ENCODE results near the gene RNF151.
A peak's percentile ranks its signal among the peaks of the same experiment; 100 is the strongest.

Gene RNF151

DNA sequence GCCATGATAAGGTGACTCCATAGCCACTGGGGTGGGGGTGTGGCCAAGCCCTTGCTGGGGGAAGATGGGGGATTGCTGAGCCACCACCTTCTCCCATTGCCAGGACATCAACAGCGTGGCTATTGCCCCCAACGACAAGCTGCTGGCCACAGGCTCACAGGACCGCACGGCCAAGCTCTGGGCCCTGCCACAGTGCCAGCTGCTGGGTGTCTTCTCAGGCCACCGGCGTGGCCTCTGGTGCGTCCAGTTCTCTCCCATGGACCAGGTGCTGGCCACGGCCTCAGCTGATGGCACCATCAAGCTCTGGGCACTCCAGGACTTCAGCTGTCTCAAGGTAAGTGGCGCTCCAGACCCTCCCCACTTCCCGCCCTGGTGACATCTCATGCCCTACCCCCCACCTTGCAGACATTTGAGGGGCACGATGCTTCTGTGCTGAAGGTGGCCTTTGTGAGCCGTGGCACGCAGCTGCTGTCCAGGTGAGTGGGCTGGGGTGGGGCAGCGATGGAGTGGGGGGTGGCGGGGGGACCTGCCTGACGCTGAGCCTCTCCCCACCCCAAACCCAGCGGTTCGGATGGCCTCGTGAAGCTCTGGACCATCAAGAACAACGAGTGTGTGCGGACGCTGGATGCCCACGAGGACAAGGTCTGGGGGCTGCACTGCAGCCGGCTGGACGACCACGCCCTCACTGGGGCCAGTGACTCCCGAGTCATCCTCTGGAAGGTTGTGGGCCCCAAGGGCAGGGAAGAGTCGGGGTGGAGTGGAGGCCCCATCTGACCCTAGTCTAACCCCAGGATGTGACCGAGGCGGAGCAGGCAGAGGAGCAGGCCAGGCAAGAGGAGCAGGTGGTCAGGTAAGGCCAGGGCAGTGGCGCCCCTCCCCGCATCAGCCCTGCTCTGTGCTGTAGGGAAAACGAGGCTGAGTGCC lies 10.6 kb downstream of the RNF151 start:
- H3K27ac Mint-ChIP-seq, result no peak overlapping the region
- H3K4me1 Mint-ChIP-seq (ENCODE audit: low read depth), result peaks cover 7% of the 10 kb centered on the region
- H3K36me3 Mint-ChIP-seq (ENCODE audit: low read depth), result peaks cover 7% of the 10 kb centered on the region
- H3K4me3 Mint-ChIP-seq, result no peak overlapping the region
- H3K9me3 Mint-ChIP-seq, result no peaks in the 10 kb centered on the region
- peaks cover 20% of the 10 kb centered on the region for H3K27me3 Mint-ChIP-seq (ENCODE audit: low read depth)

DNA sequence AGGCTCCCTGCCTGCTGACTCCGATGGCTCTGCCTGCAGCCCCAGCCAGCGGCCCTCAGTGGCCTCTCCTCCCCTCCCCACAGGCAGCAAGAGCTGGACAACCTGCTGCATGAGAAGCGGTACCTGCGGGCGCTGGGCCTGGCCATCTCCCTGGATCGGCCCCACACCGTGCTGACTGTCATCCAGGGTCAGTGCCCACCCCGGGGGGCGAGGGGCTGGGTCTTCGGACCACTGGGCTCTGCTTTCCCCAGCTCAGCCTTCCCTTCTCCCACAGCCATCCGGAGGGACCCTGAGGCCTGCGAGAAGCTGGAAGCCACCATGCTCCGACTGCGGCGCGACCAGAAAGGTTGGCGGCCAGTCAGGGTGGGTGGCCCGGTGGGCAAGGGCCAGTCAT lies 11.2 kb downstream of the RNF151 start:
- H3K27ac Mint-ChIP-seq, result no peak overlapping the region
- H3K4me1 Mint-ChIP-seq (ENCODE audit: low read depth), result peaks cover 3% of the 10 kb centered on the region
- no peak overlapping the region for H3K4me3 Mint-ChIP-seq
- peaks cover 7% of the 10 kb centered on the region for H3K36me3 Mint-ChIP-seq (ENCODE audit: low read depth)
- H3K27me3 Mint-ChIP-seq (ENCODE audit: low read depth), result peaks cover 27% of the 10 kb centered on the region
- no peaks in the 10 kb centered on the region for H3K9me3 Mint-ChIP-seq

DNA sequence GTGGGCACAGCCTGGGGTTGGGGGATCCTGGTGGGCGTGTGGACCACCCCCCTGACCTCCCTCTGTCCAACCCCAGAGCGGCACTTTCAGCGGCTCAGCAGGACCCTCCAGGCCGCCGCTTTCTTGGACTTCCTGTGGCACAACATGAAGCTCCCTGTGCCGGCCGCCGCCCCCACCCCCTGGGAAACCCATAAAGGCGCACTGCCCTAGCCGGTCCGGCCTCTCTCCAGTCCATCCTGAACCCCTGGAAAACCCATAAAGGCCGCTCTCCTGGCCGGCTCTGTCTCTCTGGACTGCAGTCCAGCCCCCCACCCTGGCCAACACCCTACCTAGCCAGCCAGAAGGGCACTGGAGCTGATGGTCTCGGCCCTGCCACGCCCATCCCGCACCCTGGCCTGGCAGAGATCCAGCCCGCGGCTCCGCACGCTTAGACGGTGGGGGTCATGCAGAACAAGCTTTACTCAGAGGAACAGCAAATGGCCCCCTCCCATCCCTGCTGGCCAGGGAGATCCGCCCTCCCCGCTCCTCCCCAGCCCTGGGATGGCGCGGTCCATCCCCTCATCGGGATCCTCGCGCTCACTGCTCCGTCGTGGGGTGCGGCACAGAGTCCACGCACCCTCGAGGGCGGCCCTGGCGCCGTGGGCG lies 11.9 kb downstream of the RNF151 start:
- H3K4me3 Mint-ChIP-seq, result no peak overlapping the region
- peaks cover 5% of the 10 kb centered on the region for H3K4me1 Mint-ChIP-seq (ENCODE audit: low read depth)
- no peaks in the 10 kb centered on the region for H3K9me3 Mint-ChIP-seq
- H3K27ac Mint-ChIP-seq, result no peak overlapping the region
- H3K36me3 Mint-ChIP-seq (ENCODE audit: low read depth), result peaks cover 5% of the 10 kb centered on the region
- peaks cover 31% of the 10 kb centered on the region for H3K27me3 Mint-ChIP-seq (ENCODE audit: low read depth)

DNA sequence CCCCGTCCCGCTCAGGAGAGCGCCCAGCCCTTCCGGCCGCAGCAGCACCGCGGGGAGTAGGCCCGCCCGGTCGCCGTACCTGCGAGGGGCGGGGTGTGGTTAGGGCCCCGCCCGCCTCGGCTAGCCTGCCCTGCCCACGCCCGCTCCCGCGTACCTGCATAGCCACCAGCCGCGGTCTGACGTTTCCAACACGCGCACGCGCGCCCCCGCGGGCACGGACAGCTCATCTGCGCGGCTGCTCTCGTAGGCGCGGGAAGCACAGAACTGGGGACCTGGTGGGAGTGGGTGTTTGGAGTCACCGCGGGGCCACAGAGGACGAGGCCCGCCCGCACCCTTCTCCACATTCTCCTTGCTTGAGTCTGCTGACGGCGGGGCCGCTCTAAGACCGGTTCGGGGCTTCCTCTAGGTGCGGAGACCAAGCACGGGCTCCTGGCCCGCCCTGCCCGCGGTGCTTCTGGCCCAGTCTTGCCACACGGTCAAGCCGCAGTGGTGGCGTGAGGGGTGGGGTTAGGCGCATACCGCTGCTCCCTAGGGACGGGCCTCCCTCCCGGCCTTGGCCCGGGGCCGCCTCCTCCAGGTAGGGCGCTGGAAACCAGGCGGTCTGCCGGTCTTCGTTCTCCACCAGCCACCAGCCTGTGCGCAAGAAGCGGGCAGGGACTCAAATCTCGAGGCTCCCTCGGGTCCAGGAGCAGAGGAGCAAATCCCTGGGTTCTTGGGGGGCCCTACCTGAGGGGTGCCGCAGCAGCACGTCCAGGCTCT lies 12.8 kb downstream of the RNF151 start:
- Mint-ChIP-seq H3K4me1 (ENCODE audit: low read depth) (peaks cover 6% of the 10 kb centered on the region), H3K9me3 (no peaks in the 10 kb centered on the region), H3K36me3 (ENCODE audit: low read depth) (peaks cover 5% of the 10 kb centered on the region), H3K4me3 (no peak overlapping the region), H3K27me3 (ENCODE audit: low read depth) (peaks cover 31% of the 10 kb centered on the region), H3K27ac (no peak overlapping the region)

DNA sequence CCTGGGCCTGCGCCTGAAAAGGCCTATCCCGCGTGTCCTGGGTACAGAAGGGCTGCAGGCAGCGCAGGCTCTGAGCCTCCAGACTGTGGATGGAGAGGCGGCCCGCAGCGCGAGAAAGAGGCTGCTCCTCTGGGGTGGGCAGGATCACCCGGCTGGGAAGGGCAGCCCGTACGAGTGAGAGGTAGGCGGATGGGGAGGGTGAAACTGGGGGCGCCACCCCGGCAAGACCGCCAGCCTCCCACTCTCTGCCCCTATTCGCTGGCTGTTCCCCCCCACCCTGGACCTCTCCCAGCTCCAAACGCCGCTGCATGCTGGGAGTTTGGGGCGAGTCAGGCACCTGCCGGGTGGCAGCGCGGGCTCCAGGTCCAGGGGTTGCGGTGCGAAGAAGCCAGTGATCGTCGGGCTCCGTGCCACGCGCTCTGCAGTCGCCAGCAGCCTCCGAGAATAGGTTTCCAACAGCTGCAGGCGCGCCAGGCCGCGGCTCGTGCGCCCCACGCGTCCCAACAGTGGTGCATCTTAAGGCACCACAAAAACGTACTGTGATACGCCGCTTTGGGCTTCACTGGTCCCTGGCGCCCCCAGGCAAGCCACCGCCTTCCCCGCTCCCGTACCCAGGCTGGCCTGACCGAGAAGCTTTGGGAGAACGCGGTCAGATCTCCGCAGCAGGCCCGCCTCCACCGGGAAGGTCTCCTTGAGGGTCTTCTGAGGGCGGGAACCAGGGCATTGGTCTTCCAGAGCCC lies 13.5 kb downstream of the RNF151 start:
- Mint-ChIP-seq H3K4me3 (no peak overlapping the region), H3K27me3 (ENCODE audit: low read depth) (peaks cover 31% of the 10 kb centered on the region), H3K27ac (peak overlapping the region; percentile 20), H3K36me3 (ENCODE audit: low read depth) (peaks cover 2% of the 10 kb centered on the region), H3K4me1 (ENCODE audit: low read depth) (peaks cover 10% of the 10 kb centered on the region), H3K9me3 (no peaks in the 10 kb centered on the region)

DNA sequence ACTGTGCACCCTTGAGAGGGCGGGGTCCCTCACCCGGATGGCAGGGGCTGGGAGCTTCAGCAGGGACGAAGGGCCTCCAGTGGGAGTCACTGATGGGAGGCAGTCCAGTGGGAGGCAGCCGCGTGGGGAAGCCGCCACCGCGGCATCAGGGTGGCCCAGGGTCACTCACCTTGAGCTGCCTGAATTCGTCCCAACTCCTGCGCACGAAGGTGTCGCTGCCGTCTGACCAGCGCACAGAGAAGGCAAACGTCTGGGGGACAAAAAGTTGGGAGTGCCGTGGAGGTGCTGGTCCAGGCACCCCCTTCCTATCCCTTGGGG lies 14.1 kb downstream of the RNF151 start:
- H3K27ac Mint-ChIP-seq, result peak overlapping the region; percentile 20
- peaks cover 14% of the 10 kb centered on the region for H3K4me1 Mint-ChIP-seq (ENCODE audit: low read depth)
- H3K9me3 Mint-ChIP-seq, result no peaks in the 10 kb centered on the region
- no peak overlapping the region for H3K4me3 Mint-ChIP-seq
- H3K36me3 Mint-ChIP-seq (ENCODE audit: low read depth), result peaks cover 2% of the 10 kb centered on the region
- peaks cover 31% of the 10 kb centered on the region for H3K27me3 Mint-ChIP-seq (ENCODE audit: low read depth)

DNA sequence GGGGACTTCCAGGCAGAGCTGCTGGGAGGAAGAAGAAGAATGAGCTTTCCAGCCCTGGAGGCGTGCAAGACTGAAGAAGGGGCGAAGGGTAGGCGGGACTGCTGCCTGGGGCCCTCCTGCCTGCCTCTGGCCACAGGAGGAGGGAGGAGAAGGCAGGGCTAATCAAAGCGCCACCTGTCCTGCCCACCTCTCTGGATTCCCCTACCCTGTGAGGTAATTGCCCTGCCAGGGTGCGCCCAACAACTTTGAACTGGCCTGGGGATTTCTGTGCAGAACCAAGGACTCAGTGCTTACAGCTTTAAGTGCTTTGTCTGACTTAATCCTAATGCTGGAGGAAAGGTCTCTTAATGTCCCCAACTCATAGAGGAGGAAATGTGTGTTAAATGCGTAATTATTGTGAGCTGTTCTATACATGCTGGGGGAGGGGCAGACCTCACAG lies 14.8 kb downstream of the RNF151 start, which contains the start of gene NOXO1:
TSS of gene NOXO1 (minus strand) at position 72 of the 439 bp plus-strand sequence. CDS start 290 bp downstream, outside the sequence.
- Mint-ChIP-seq H3K36me3 (ENCODE audit: low read depth) (peaks cover 5% of the 10 kb centered on the region), H3K4me1 (ENCODE audit: low read depth) (peaks cover 15% of the 10 kb centered on the region), H3K27ac (peak within 1 kb of the TSS; percentile 20), H3K4me3 (no peak within 1 kb of the TSS), H3K27me3 (ENCODE audit: low read depth) (peaks cover 31% of the 10 kb centered on the region), H3K9me3 (no peaks in the 10 kb centered on the region)

DNA sequence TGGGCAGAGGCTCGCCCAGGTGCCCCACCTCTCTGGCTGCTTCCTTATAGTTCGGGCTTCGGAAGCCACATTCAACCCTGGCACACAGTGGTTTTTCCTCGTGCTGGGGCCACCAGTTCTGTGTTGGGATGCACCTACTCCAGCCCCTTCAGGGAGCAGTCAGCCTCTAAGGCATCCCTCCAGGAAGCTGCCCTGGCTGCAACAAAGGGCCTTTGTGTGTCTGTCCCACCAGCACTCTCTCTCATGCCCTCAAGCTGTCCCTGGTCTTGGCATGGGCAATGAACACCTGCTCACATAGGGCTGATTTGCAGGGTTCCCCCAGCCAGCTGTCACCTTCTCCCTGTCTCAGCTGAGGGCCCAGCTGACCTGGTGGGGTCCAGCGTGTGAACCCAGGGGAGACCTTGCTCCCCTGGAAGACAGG lies 15.4 kb downstream of the RNF151 start:
- Mint-ChIP-seq H3K36me3 (ENCODE audit: low read depth) (peaks cover 7% of the 10 kb centered on the region), H3K4me3 (no peak overlapping the region), H3K27me3 (ENCODE audit: low read depth) (peaks cover 31% of the 10 kb centered on the region), H3K4me1 (ENCODE audit: low read depth) (peaks cover 15% of the 10 kb centered on the region), H3K27ac (no peak overlapping the region), H3K9me3 (no peaks in the 10 kb centered on the region)

DNA sequence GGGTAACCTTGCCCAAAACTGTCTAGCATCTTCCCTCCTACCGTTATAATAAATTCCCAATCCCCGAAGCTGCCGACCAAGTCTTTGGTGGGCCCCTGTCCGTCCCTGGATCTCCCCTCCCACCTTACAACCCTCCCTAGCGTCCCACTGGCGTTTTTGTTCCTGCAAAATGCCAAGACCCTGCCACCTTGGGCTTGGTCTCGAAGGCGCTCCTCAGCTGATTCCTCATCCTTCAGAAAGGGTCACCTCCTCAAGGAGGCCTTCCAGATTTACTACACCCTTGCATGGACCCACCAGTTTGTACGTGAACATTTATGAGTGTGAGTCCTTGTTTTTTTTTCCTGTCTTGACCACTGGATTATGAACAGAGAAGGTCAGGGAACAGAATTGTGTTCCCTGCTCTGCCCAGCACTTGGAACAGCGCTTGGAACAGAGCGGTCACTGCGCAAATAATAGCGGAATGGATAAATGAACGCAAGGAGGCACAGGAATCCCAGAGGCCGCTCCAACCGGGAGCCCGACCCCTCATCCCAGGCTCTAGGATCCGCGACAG lies 16.4 kb downstream of the RNF151 start:
- peak overlapping the region; percentile 0 for H3K27ac Mint-ChIP-seq
- H3K27me3 Mint-ChIP-seq (ENCODE audit: low read depth), result peaks cover 31% of the 10 kb centered on the region
- H3K4me1 Mint-ChIP-seq (ENCODE audit: low read depth), result peaks cover 16% of the 10 kb centered on the region
- H3K36me3 Mint-ChIP-seq (ENCODE audit: low read depth), result peaks cover 5% of the 10 kb centered on the region
- peak overlapping the region; percentile 80 for H3K4me3 Mint-ChIP-seq
- H3K9me3 Mint-ChIP-seq, result no peaks in the 10 kb centered on the region

DNA sequence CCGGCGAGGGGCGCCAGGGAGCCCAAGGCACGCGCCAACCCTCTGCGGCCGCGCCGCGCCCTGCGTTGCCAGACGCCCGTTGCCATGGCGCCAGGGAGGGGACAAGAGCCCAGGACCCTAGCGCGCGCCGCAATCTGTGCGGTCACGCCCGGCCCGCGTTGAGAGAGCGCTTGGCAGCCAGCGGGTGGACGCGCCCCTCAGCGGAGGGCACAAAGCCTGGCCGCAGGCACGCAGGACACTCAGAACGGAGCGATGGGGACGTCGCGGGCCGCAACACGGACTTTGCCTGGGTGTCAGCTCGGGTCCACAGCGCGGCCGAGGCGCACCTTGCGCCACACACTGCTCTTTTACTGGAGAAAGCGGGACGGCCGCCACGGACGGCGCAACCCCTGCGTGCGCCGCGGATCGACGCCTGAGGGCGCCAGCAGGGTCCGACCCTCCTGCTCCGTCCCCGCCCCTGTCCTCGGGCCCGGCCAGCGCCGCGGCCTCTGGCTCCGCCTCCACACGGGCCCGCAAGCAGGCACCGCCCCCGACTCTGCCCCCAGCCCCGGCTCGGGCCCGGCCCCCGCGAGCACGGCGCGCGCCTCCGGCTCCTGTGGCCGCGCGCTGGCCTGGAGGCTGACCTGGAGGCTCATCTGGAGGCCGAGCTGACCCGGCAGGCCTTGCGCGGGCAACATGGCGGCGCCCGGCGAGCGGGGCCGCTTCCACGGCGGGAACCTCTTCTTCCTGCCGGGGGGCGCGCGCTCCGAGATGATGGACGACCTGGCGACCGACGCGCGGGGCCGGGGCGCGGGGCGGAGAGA lies 17.1 kb downstream of the RNF151 start, which contains the start of gene GFER:
TSS of gene GFER (plus strand) at position 650 of the 803 bp plus-strand sequence. CDS start at position 676, 26 bp downstream.
- Mint-ChIP-seq H3K4me1 (ENCODE audit: low read depth) (peaks cover 19% of the 10 kb centered on the region), H3K27me3 (ENCODE audit: low read depth) (peaks cover 35% of the 10 kb centered on the region), H3K4me3 (peak within 1 kb of the TSS; percentile 80), H3K27ac (peak within 1 kb of the TSS; percentile 0), H3K36me3 (ENCODE audit: low read depth) (peaks cover 8% of the 10 kb centered on the region), H3K9me3 (no peaks in the 10 kb centered on the region)

DNA sequence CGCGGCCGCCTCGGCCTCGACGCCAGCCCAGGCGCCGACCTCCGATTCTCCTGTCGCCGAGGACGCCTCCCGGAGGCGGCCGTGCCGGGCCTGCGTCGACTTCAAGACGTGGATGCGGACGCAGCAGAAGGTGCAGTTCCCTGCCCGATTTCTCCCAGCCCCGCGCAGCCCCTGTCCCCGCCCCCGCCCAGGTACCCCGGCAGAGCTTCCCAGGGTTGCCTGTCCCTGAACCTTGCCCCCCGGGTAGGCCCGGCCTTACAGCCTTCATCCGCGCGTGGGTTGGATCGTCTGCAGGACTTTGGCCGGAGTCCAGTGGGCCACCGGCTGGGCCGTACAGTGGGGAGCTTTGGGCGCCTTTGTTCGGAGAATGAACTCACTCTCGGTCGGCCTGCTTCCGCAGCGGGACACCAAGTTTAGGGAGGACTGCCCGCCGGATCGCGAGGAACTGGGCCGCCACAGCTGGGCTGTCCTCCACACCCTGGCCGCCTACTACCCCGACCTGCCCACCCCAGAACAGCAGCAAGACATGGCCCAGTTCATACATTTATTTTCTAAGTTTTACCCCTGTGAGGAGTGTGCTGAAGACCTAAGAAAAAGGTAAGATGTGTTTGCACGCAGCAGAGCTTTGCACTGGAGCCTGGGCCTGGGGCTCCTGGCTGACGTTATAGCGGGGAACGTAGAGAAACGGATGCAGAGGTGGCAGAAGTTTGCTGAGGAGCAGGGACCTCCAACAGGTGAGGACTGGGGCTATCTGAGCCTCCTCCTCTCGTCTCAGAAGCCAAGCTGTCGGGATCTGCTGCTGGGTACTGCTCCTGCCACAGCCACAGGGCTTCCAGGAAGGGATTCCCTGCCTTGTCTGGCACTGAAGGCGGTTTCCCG lies 17.9 kb downstream of the RNF151 start:
- Mint-ChIP-seq H3K9me3 (no peaks in the 10 kb centered on the region), H3K4me3 (peak overlapping the region; percentile 68), H3K27ac (no peak overlapping the region), H3K27me3 (ENCODE audit: low read depth) (peaks cover 39% of the 10 kb centered on the region), H3K36me3 (ENCODE audit: low read depth) (peaks cover 10% of the 10 kb centered on the region), H3K4me1 (ENCODE audit: low read depth) (peaks cover 21% of the 10 kb centered on the region)

DNA sequence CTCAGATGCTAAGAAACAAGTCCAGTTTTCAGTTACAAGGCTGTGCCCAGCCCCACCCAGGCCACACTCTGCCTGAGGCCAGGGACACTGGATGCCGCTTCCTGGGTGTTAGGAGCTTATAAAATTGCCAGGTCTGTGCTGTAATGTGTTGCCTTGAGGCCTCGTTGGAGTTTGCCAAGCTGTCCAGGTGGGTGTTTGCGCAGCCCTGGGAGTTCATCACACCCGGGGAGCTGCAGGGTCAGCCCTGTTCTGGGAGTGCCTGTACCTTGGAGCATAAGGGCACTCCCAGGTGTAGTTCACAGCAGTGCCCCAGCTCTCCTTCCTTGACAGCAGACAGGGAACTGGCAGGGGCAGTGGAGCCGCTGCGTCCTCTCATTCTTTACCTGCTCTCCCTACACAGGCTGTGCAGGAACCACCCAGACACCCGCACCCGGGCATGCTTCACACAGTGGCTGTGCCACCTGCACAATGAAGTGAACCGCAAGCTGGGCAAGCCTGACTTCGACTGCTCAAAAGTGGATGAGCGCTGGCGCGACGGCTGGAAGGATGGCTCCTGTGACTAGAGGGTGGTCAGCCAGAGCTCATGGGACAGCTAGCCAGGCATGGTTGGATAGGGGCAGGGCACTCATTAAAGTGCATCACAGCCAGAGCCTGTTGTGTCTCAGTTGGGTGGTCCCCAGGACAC lies 19.0 kb downstream of the RNF151 start:
- no peak overlapping the region for H3K27ac Mint-ChIP-seq
- H3K4me3 Mint-ChIP-seq, result peak overlapping the region; percentile 68
- peaks cover 35% of the 10 kb centered on the region for H3K27me3 Mint-ChIP-seq (ENCODE audit: low read depth)
- peaks cover 10% of the 10 kb centered on the region for H3K36me3 Mint-ChIP-seq (ENCODE audit: low read depth)
- H3K9me3 Mint-ChIP-seq, result no peaks in the 10 kb centered on the region
- peaks cover 21% of the 10 kb centered on the region for H3K4me1 Mint-ChIP-seq (ENCODE audit: low read depth)
